ENCODE results near the gene RAB41. TPM values are rescaled to one million over a fixed set of nuclear protein-coding genes. Genes with fewer than 3 reads are reported as not detected.

RAB41 gene
- total and polyA plus RNA-seq, 10 of the 15 experiments (the other 5 are each of a cell fraction or from before 2014, with no cell fraction given): 0.05 to 0.31 TPM; not detected in 8

DNA sequence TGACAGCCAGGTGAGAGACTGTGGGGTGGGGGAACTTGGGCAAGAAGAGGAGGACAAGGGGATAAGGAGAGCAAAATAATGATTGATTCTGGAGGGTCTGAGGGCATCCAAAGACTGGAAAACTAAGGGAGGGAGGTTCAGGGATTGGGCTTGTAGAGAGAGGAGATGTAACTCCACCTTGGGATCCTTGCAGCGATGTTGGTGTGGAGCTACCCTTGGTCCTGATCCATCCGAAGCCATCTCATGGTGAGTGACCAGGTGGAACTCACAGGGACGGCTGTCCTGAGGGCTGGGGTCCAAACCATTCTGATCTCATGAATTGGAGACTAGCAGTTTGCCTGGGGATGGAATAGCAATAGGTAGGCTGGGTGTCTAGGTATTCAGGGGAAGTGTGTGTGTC lies 1.4 kb upstream of the RAB41 start:
- in situ Hi-C loops (cut with MboI): no loop called here
- 64% methylated on average over 3 of the region's 3 CpGs for WGBS (ENCODE audit: insufficient coverage, insufficient replicate concordance, low lambda C conversion rate, missing lambda C conversion rate)
- Histone ChIP-seq H2AFZ (ENCODE audit: control insufficient read depth, low read depth, low read length) (no peak overlapping the region), H3K4me2 (ENCODE audit: control insufficient read depth, insufficient read depth) (no peak overlapping the region), H3K36me3 (ENCODE audit: control insufficient read depth in 2 of 2, insufficient read depth in 2 of 2, low read length in 1 of 2) (no peaks in the 10 kb centered on the region), H3K9ac (ENCODE audit: control insufficient read depth, insufficient read depth, low read length) (no peak overlapping the region), H4K20me1 (ENCODE audit: control insufficient read depth, insufficient read depth) (no peaks in the 10 kb centered on the region), H3K4me1 (ENCODE audit: control insufficient read depth, insufficient read depth, low read length) (no peaks in the 10 kb centered on the region), H3K27me3 (replicated peaks in 1 of 2; ENCODE audit: control insufficient read depth in 2 of 2, insufficient read depth in 2 of 2, low read length in 1 of 2) (no peaks in the 10 kb centered on the region), H3K9me3 (replicated peaks; ENCODE audit: control insufficient read depth, insufficient read depth, low read length) (no peaks in the 10 kb centered on the region), H3K79me2 (ENCODE audit: control insufficient read depth, insufficient read depth, low read length) (no peaks in the 10 kb centered on the region), H3K4me3 (no peak overlapping the region), H3K27ac (ENCODE audit: control insufficient read depth, insufficient read depth) (no peak overlapping the region)
- RAD21 ChIA-PET (ENCODE audit: unreplicated experiment): no interaction called here
- POLR2A ChIA-PET: no interaction called here
- SMC1A ChIA-PET (ENCODE audit: uncharacterized antibody, unreplicated experiment): no interaction called here
- TF ChIP-seq BCL3 (IDR thresholded peaks at IDR 0.05; ENCODE audit: borderline replicate concordance, insufficient read depth, low read depth, low read length, poor library complexity, severe bottlenecking) (no peak), ZNF384 (IDR thresholded peaks at IDR 0.05; ENCODE audit: borderline replicate concordance, low read depth, low read length) (no peak), PML (IDR thresholded peaks at IDR 0.05; ENCODE audit: low read length) (no peak), STAT1 (conservative IDR thresholded peaks at IDR 0.05) (no peak), BACH1 (IDR thresholded peaks at IDR 0.05; ENCODE audit: borderline replicate concordance) (no peak), SRF (IDR thresholded peaks at IDR 0.05; ENCODE audit: low read depth in 2 of 2, low read length in 2 of 2) (no peak), SIX5 (IDR thresholded peaks at IDR 0.05; ENCODE audit: low read depth, low read length, severe bottlenecking) (no peak)
- no TSS peak for BruUV-seq (replicated peaks)
- CTCF ChIA-PET: no interaction called here
- no peak for FAIRE-seq
- DNase-seq (ENCODE audit: low read depth, low spot score): no peak
- intact Hi-C loops (cut with micrococcal nuclease; ENCODE audit: unreplicated experiment): no loop called here
- no peak for ATAC-seq
